Activated CD8-positive, alpha-beta memory T cell treated with anti-CD3 and anti-CD28 coated beads, Interleukin-2, amount 50 U/mL, for 1 hour (primary cell): ENCODE results near the gene DCLK2.
"Not testable (repeated sequence)": the region's sequence is repeated elsewhere in the genome, so short reads cannot be mapped to it uniquely, and the experiment has no call there.

ENCODE experiments used
- DNase-seq: peaks from one replicate; pipeline ENCODE4 v3.0.0-alpha.2; 2020; ENCODE audit errors: extremely low read depth

DCLK2 gene

DNA sequence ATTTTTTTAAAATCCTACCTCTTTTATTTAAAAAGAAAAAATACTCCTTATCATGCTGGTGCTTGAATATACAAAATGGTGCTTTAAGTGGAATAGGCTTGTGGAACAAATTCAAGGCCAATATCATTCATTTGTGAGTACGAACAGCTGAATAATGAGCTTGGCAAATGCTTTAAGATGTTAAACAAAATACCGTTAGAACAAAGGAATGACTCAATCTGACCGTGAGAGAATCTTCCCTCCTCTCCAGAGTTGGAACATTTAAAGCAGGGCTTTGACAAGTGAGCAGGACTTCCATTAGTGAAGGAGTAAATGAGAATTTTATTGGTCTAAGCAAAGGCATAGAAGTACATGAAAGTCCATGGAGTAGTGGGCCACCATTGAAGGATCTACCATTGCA is 74.5 kb downstream of the DCLK2 start:
- no peak for DNase-seq

DNA sequence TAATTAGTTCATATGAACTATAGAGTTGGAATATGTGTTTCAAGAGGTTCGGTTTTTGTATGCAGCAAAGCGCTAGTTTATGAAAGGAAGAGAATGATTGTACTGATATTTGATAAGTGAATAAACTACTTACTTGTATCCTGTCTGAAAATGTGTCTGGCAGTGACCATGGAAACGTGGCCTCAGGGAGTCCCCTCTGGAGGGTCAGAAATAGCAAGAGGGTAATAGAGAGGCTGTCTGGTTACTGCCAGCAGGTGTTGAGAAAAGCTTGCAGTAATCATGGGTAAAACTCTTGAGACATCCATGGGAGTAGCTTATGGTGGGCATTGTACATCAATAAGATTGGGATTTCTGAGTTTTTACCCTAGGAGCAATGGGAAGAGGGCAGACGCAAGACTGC is 77.1 kb downstream of the DCLK2 start:
- DNase-seq = no peak

DNA sequence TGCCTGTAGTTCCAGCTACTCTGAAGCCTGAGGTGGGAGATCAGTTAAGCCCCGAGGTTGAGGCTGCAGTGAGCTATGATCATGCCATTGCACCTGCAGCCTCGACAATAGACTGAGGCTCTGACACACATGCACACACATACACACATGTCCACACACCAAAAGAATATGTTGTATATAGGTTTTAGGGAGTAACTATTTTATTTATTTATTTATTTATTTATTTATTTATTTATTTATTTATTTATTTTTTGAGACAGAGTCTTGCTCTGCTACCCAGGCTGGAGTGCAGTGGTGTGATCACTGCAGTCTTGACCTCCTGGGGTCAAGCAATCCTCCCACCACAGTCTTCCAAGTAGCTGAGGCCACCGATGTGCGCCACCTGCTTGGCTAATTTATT is 78.3 kb downstream of the DCLK2 start:
- no peak for DNase-seq

DNA sequence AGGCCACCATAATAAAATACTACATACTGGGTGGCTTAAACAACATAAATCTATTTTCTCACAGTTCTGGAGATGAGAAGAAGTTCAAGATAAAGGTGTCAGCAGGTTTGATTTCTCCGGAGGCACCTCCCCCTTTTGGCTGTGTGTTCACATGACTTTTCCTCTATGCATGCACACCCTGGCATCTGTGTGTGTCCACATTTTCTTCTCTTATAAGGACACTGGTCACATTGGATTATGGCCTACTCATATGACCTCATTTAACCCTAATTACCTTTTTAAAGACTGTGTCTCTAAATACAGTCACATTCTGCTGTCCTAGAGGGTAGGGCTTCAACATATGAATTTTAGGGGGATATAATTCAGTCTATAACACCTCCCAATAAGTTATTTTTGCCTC is 79.8 kb downstream of the DCLK2 start:
- no peak for DNase-seq

DNA sequence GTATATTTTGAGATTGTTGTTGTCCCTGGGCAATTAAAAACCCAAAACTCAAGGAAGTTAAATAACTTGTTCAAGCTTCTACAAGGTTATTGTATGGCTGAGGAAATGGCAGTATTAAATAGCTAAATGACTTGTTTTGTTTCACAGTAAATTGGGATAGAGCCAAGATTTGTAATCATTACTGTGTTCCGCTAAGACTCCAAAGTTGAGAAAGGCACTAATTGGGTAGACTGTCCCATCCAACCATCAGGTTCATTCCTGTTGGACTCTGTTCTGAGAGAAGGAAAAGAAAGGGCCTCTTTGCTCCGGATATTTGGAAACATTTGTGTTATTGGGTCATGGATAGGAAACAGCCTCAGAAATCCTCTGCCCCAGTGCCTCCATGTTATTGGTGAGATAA is 82.2 kb downstream of the DCLK2 start:
- no peak for DNase-seq

DNA sequence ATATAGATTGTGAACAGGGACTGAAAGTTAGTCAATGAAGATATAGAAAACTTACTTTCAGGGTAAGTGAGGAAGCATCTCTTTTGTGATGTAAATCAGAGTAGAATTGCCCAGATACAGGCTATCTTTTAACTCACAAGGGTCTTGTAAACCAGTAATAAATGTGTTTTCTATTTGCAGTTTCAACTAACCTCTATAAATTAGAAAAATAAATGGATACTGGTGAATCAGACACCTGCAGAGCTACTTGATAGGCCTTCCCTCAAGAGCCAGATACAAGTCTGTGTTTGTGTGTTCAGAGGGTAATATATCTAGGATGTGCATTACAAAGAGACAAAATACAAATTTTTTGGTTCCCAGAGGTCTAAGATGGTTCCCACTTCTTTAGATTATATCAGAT is 82.9 kb downstream of the DCLK2 start:
- no peak for DNase-seq

DNA sequence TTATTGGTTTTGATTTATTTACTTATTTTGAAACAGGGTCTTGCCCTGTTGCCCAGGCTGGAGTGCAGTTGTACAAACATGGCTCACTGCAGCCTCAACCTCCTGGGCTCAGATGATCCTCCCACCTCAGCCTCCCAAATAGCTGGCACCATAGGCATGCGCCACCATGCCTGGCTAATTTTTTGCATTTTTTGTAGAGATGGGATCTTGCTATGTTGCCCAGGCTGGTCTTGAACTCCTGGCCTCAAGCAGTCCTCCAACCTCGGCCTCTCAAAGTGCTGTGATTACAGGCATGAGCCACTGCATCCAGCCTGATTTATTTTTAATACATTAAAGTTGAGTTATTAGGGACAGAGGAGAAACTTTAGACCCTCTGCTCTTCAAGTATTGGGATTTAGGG is 83.8 kb downstream of the DCLK2 start:
- DNase-seq = not testable (repeated sequence)

DNA sequence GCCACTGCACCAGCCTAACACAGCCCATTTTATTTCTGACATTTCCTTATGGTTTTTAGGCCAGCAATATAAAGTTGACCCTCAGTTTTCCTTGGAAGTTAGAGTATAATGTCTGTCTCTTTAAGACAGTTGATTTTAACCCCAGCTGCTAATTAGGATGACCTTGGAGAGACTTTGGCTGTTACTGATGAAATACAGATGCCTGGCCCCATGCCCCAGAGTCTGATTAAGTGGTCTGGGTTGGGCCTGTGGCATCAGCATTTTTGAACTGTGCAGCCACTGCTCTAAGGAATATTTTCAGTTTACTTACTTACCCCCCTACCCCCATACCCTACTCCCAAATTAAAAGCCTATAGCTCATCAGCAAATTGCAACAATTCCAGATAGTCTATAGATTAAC is 85.8 kb downstream of the DCLK2 start:
- no peak for DNase-seq

DNA sequence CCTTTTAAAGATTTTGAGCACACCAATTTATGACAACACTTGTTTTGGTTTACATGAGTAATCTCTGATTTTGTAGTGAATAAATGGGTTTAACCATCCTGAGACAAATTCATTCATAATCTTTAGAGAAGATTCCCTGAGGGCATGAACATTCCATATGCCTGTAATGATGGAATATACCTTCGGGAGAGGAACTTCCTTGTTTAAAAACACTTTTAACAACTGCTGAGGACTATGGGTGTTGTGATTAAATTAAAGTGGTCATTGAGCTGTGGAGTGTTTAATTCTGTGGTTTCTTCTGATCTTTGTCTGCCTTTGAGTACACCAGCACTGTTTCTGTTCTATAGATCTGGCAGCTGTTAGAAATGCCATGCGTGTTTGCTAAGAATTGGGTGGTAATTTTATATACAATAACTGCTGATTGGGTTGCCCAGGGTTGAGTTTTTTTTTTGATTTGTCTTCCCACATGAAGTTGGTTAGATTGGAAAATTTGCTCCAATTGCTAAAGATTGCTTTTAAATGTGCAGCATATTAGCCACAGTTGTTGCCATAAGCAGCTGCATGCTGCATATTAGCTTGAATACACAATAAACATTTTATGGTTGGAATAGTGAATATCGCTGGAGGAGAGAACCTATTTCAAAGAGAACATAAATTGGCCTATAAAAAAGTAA is 86.8 kb downstream of the DCLK2 start:
- no peak for DNase-seq

DNA sequence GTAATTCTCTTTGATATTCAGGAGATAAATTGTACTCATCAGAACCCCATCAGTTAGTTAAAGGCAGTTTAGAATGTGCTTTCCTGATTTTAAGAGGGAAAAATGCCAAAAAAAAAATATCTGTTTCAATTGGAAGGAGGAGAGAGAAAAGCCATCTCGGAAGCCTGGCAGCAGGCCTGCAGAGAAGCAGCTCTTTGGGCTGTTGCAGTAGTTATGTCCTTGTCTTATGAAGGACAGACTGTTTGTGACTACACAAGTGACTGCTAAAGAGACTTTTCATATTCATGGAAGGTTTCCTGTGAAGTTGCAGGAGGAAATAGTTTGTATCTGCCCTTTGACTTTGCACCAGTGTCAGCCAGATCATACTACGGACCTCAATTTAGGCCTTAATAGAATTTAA is 88.8 kb downstream of the DCLK2 start:
- DNase-seq = no peak

DNA sequence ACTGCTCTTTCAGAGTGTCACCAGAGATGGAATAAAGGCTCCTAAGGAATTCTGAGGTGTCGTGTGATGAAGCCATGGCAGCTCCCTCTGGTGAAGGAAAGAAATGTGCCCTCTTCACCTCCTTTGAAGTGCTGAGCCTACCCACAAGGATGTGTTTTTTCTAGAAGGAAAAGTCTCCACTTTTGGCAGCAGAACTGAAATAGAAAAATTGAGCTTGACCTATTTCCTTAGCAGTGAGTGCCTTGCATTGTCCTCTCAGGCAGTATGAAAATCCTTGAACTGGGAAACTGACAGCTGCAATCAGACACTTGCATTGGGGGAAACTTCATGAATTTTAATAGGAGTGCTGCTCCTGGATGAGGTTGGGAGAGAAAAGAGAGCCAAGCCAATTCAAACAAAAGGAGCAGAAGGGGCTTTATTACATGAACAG is 95.2 kb downstream of the DCLK2 start:
- DNase-seq = no peak

DNA sequence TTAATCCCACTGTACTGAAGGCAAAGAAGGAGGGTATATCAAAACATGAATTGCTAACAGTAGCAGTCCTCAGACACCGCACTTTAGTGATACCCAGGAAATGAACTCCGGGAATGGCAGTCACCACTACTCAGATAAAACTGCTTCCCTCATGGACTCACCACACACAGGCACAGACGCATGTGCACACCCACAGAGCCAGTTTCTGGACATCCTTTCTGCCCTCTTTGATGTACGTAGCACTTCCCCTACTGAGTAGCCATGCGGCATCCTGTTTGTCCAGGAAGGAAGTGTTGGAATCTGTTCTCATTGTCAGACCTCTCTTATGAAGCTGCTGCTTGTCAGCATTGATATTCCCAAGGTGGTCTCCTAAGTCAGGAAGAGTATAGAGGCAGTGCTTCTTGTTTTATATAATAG is 95.7 kb downstream of the DCLK2 start:
- DNase-seq = no peak

DNA sequence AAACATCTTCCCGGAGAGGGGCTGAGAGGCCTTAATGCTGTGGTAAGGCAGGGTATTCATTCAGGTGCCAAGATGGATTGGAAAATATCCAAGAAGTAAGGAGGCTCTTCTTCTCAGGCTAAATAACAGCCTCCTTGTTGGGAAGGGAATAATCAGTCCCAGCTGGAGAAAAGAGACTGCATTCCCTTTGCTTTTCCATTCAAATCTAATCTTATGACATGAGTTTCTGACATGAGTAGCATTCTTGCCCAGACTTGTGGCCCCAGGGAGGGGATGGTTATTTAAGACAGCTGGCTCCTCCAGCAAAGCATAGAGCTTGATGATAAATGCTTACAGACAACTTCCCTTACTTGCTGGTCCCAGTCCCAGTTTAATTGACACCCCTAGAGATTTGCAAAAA is 98.3 kb downstream of the DCLK2 start:
- no peak for DNase-seq

DNA sequence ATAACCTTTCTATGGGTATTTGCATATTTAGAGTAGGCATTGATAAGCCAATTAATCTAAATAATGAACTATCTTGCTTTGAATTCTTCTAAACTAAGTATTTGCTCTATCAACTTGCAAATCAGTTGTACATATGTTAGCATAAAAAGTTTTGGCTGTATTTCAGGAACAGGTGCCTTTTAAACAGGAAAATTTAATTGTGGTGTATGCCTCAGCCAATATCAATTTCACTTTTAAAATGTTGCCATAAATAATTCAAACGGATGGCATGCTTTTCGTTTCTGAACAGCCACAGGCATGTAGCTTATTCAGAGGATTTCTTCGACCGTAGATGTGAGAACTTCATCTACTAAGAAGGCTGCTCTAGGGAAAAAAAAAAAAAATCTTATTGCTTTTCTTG is 99.9 kb downstream of the DCLK2 start:
- no peak for DNase-seq

DNA sequence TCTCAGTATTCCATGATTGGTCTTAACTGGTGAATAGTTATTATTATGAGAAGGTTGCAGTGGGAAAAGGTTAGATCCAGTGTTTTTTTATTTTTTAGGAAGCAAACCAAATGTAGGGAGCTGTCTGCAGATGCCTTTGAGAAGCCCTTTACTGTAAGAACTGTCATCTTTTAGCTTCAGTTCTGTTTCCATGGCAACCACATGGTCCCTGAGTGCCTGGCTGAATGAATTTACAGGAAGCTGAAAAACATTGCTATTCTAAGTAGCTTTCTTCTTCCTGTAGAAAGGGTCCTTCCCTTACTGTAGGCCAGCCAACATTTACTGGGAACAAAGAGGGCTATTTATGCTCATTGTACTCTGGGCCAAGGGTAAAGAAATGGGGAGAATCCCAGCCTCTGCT is 103.3 kb downstream of the DCLK2 start:
- no peak for DNase-seq

DNA sequence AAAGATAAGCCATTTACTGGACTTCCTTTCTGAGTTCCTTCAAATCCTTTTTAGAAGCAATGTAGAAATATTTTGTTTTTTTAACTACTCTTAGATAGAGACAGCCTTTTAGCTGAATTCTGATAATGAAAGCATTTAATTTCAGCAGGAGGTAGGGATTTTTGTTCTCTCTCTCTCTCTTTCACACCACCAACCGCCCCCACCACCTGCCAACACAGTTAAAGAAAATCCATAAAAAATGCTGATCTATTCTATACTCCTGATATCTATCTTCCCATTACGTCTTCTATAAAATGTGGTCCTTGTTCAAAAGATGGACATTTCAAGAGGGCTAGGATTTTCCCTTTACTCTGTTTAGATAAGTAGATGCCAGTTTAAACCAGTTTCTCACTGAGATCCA is 104.5 kb downstream of the DCLK2 start:
- DNase-seq = no peak

DNA sequence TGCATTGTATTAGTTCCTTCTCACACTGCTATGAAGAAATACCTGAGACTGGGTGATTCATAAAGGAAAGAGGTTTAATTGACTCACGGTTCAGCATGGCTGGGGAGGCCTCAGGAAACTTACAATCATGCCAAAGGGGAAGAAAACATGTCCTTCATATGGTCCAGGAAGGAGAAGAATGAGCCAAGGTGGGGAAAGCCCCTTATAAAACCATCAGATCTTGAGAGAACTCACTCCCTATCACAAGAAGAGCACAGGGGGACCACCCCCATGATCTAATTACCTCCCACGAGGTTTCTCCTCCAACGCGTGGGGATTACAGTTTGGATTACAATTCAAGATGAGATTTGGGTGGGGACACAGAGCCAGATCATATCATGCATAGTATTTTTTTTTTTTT is 106.8 kb downstream of the DCLK2 start:
- DNase-seq = not testable (repeated sequence)

DNA sequence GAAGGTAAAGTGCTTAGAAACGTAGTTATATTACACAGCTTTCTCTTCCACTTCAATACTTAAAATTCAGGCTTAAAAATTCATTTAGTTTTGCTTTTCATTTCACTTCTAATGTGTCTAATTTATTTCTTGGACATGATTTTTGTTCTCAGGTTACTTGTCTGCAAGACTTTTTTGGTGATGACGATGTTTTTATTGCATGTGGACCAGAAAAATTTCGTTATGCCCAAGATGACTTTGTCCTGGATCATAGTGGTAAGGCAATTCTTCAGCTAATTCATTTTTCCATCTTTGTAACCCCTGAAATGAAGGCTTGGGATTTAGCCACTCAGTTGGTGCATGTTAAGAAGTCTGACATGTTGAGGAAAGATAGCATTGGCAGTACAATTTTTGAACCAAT is 114.7 kb downstream of the DCLK2 start:
- no peak for DNase-seq

DNA sequence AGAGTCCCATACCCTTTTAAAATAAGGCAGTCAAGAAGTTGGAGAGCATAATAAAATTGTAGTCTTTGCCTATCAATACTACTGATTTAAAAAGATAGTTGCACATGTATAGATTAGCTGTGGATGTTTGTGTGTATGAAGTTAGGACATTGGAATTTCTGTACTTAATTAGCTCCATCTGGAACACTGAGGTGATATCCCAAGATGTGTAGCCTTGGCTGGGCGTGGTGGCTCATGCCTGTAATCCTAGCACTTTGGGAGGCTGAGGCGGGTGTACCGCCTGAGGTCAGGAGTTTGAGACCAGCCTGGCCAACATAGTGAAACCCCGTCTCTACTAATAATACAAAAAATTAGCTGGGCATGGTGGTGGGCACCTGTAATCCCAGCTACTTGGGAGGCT is 119.0 kb downstream of the DCLK2 start:
- not testable (repeated sequence) for DNase-seq

DNA sequence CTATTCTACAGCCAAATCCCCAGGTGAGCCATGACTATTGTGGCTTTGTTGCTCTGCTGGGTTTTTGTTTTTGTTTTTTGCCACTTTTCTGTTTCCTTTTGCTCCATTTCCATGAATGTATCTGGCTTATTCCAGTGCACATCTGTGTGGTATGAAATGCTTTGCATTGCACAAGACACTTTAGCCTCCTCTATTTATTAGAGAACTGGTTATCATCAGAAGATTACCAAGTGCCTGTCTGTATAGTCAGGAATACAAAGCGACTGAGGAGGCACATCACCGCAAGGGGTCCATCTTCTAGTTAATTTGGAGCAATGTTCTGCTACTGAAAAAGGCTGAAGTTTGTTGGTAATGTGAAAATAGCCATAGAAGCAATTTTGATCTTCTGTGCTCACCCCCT is 120.8 kb downstream of the DCLK2 start:
- DNase-seq = no peak

DNA sequence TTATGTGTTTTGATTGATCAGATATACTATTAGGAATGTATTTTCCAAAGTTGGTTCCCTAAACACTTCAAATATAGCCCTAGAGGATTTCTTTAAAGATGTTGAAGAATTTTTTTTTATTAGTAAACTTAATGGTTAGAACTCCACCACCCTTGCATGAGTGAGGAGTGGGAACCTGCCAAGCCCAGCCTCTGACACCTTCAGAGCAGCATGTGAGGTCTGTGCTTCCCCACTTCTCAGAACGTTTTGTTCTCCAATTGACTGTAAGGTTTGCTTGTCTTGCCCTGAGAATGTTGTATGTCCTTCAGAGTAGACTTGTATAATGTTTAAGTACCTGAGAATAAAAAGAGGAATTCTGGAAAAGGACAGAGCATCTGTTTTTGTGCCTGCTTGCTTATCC is 126.8 kb downstream of the DCLK2 start:
- DNase-seq = no peak

DNA sequence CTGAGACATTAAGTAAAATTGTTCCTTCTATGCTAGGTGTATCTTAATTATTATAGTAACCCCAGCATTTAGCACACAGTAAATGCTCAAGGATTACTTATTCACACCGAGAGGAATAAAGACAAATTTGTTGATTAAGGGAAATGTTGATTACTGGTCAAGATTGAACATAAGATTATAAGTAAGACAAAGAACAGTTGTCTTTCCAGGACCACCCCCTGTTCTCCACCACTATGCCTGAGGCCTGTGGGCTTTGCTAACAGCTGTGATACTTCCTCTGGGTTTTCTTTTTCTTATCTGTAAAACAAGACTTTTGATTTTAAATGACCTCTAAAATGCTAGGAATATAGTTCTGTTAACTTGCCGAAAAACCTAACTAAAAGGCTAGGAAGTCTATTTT is 128.0 kb downstream of the DCLK2 start:
- DNase-seq = no peak

DNA sequence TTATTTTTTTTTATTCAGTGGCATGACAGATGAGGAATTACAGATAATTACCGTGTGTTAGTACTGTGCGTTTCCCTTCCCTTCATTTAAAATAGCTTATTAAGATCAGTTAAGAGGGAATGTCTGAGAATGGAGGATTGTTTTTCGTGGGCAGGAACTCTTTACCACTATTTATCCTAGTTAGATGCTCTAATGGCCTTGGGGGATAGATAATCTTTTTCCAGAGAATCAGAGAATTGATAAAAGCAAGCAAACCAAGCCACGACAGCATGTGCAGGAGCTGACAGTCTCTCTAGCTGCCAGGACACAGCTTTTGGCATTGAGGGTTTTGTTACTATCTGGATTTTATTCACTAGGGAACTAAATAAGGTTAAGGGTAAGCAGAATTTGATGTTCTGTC is 128.7 kb downstream of the DCLK2 start:
- DNase-seq = no peak

DNA sequence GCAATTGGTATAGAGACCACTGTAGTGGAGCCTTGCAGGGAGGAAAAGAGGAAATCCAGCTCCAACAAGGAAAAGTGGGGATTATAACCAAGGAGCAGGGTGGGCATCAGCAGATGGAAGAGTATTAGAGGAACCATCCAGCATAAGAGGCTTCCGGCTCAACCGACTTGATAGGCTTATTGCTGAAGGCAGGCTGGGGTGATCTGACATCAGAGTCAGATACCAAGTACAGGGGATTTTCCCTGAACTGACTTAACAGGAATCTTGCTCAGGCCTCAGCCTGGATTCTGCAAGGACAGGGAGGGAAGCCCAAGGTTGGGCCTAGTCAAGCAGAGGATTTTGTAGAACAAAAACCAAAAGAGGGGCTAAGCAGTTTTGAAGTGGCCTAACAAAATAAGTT is 129.6 kb downstream of the DCLK2 start:
- DNase-seq = no peak
